HepG2 (cell line): ENCODE measurements around the gene TNFSF15. TPM values are rescaled to one million over a fixed set of nuclear protein-coding genes. Genes with fewer than 3 reads are reported as not detected.

Source experiments
- ATAC-seq: fragments of 200-7000 bp; cut with Tn5 transposase; 3 replicates; pipeline ENCODE4 v1.9.1; 2020; ENCODE audit warnings: mild to moderate bottlenecking, moderate library complexity
- BruUV-seq: library from RNA; stranded (reverse); fragments of 400-500 nt; replicated peaks from 2 replicates; lab custom pipeline; 2021; lab: Mats Ljungman, UMichigan
- CTCF ChIA-PET: fragments of 300-600 bp; formaldehyde crosslinking; extraction: SDS; loops from one replicate; lab custom pipeline; 2021; ENCODE audit warnings: low total read pairs, inconsistent platforms, low intra/inter-chr PET ratio; lab: Yijun Ruan, JAX
- POLR2A ChIA-PET: fragments of 350-600 bp; sonication (Branson Sonifier 250); formaldehyde crosslinking; loops from one replicate; lab custom pipeline; 2020; ENCODE audit warnings: antibody characterized with exemption, inconsistent platforms; lab: Yijun Ruan, JAX
- DNase-seq: peaks from one replicate; pipeline ENCODE4 v3.0.0-alpha.2; 2015; ENCODE audit warnings: low spot score
- FAIRE-seq: peaks from 3 replicates; lab custom pipeline; 2011; peaks lifted over from hg19 to GRCh38; lab: Jason Lieb, UNC
- H2AFZ ChIP-seq: one replicate; pipeline ENCODE4 v1.6.1; 2011; ENCODE audit warnings: low read length, inconsistent platforms
- H3K27ac ChIP-seq: fragments of 300-600 bp; 3 replicates; pipeline ENCODE4 v1.8.0; 2011; ENCODE audit warnings: mixed run types, mild to moderate bottlenecking, mixed read lengths, low read length, inconsistent platforms; ENCODE audit not compliant: insufficient read depth; ENCODE audit errors: extremely low read length
- H3K27me3 ChIP-seq, 2 experiments: fragments of 200-600 bp in 1 of 2; 2 replicates in 1 of 2; 3 replicates in 1 of 2; pipeline versions ENCODE4 v1.6.0 to v1.8.0; 2011; ENCODE audit warnings: low read length in 2 of 2, mild to moderate bottlenecking in 2 of 2, moderate library complexity in 2 of 2, inconsistent platforms in 1 of 2; ENCODE audit not compliant: insufficient read depth in 2 of 2, control insufficient read depth in 1 of 2
- H3K36me3 ChIP-seq, 2 experiments: fragments of 200-600 bp in 1 of 2; replicated peaks in 1 of 2; 2 replicates in 1 of 2; 3 replicates in 1 of 2; pipeline versions ENCODE4 v1.5.1 to v1.8.0; 2011; ENCODE audit warnings: low read length in 2 of 2, inconsistent platforms in 1 of 2; ENCODE audit not compliant: insufficient read depth in 2 of 2, control insufficient read depth in 1 of 2
- H3K4me1 ChIP-seq: 2 replicates; pipeline ENCODE4 v1.5.1; 2012; ENCODE audit warnings: low read length, inconsistent platforms; ENCODE audit not compliant: insufficient read depth
- H3K4me2 ChIP-seq: 2 replicates; pipeline ENCODE4 v1.6.0; 2011; ENCODE audit warnings: low read depth, low read length, inconsistent platforms
- H3K4me3 ChIP-seq, 3 experiments: fragments of 200-600 bp in 1 of 3; sonication (generic), shearing (Covaris generic) in 1 of 3; replicated peaks in 1 of 3; 2 replicates each; pipeline ENCODE4 v1.5.1; 2011 to 2016; ENCODE audit warnings: low read length in 3 of 3, inconsistent platforms in 2 of 3, low read depth in 2 of 3, mild to moderate bottlenecking in 2 of 3, control low read depth in 1 of 3, mixed read lengths in 1 of 3; ENCODE audit not compliant: insufficient read depth in 1 of 3
- H3K79me2 ChIP-seq: one replicate; pipeline ENCODE4 v1.6.1; 2011; ENCODE audit warnings: low read length, inconsistent platforms; ENCODE audit not compliant: insufficient read depth
- H3K9ac ChIP-seq: 2 replicates; pipeline ENCODE4 v1.6.0; 2011; ENCODE audit warnings: mild to moderate bottlenecking, low read depth, low read length, inconsistent platforms; ENCODE audit not compliant: insufficient read depth
- H3K9me3 ChIP-seq: 2 replicates; pipeline ENCODE4 v1.5.1; 2012; ENCODE audit warnings: mild to moderate bottlenecking, low read length
- H4K20me1 ChIP-seq: 2 replicates; pipeline ENCODE4 v1.6.0; 2011; ENCODE audit warnings: inconsistent platforms, mild to moderate bottlenecking, low read length, moderate library complexity; ENCODE audit not compliant: insufficient read depth
- ADNP ChIP-seq: sonication (generic); formaldehyde crosslinking; IDR thresholded peaks from 2 replicates; pipeline ENCODE4 v1.4.0; 2020; ENCODE audit warnings: missing genetic modification reagents
- CBX1 ChIP-seq: IDR thresholded peaks from one replicate; pipeline ENCODE4 v1.6.1; 2016; ENCODE audit warnings: antibody characterized with exemption, low read depth
- CENPX ChIP-seq: sonication (generic); formaldehyde crosslinking; IDR thresholded peaks from 2 replicates; pipeline ENCODE4 v1.9.0; 2021; ENCODE audit warnings: mild to moderate bottlenecking, missing genetic modification reagents, moderate library complexity
- ZBTB37 ChIP-seq: sonication (generic); formaldehyde crosslinking; IDR thresholded peaks from 2 replicates; pipeline ENCODE4 v1.4.0; 2020; ENCODE audit warnings: mild to moderate bottlenecking, missing genetic modification reagents
- ZNF260 ChIP-seq: sonication (generic); formaldehyde crosslinking; IDR thresholded peaks from 2 replicates; pipeline ENCODE4 v1.4.0; 2020; ENCODE audit warnings: missing genetic modification reagents, low read depth, mild to moderate bottlenecking, borderline replicate concordance
- ZNF430 ChIP-seq: sonication (generic); formaldehyde crosslinking; IDR thresholded peaks from 2 replicates; pipeline ENCODE4 v1.9.0; 2021; ENCODE audit warnings: mild to moderate bottlenecking, missing genetic modification reagents
- ZNF563 ChIP-seq: sonication (generic); formaldehyde crosslinking; IDR thresholded peaks from 2 replicates; pipeline ENCODE4 v1.8.0; 2022; ENCODE audit warnings: mild to moderate bottlenecking, moderate library complexity, missing genetic modification reagents
- ZNF703 ChIP-seq: sonication (generic); formaldehyde crosslinking; IDR thresholded peaks from 2 replicates; pipeline ENCODE4 v1.5.1; 2020; ENCODE audit warnings: missing genetic modification reagents, mild to moderate bottlenecking, moderate library complexity, borderline replicate concordance
- WGBS: methylation state at CpG from one replicate; pipeline ENCODE4 v1.1.6; 2017; ENCODE audit warnings: low lambda C conversion rate; 5-methylcytosine and 5-hydroxymethylcytosine counted together
- in situ Hi-C: cut with HindIII; loops from 2 replicates; pipeline ENCODE4 v1.10.0; 2017; ENCODE audit warnings: low pct_unique_long_range_greater_than_20kb; ENCODE audit not compliant: extremely low pct_ligation_motif_present
- intact Hi-C: fragments of 100-400 bp; cut with micrococcal nuclease; formaldehyde crosslinking; loops from one replicate; pipeline ENCODE4 v1.10.0; 2022; ENCODE audit not compliant: unreplicated experiment
- polyA plus RNA-seq, 8 experiments: library from polyadenylated mRNA; depleted of rRNA in 3 of 8; stranded (reverse) in 7 of 8; unstranded in 1 of 8; fragments of >200 nt; fragmentation: Illumina TruSeq in 4 of 8; extraction: Trizol in 4 of 8; gene quantifications; 2 replicates each; pipeline versions ENCODE4 v1.2.1 to v1.2.3, GENCODE V29; 2011 to 2016; ENCODE audit warnings: low read depth in 4 of 8, missing spikeins in 1 of 8, mixed read lengths in 1 of 8; ENCODE audit not compliant: insufficient read depth in 1 of 8
- total RNA-seq, 5 experiments: library from RNA; depleted of rRNA; stranded (reverse); fragments of >200 nt; fragmentation: Illumina TruSeq; extraction: Trizol; gene quantifications; 2 replicates each; pipeline ENCODE4 v1.2.3, GENCODE V29; 2016; ENCODE audit warnings: low read depth in 1 of 5
- TF ChIP-seq, protein P1 (sequence below): sonication (generic); formaldehyde crosslinking; IDR thresholded peaks from 2 replicates; pipeline ENCODE4; 2020; ENCODE audit warnings: missing genetic modification reagents, mild to moderate bottlenecking, borderline replicate concordance
- TF ChIP-seq, protein P2 (sequence below): sonication (generic); formaldehyde crosslinking; IDR thresholded peaks from 2 replicates; pipeline ENCODE4 v1.5.0; 2020; ENCODE audit warnings: missing genetic modification reagents, mild to moderate bottlenecking, borderline replicate concordance

TNFSF15 gene
- total and polyA plus RNA-seq, 2 of the 13 experiments (the other 11 are each of a cell fraction or from before 2014, with no cell fraction given), result 0.02 to 0.03 TPM

DNA sequence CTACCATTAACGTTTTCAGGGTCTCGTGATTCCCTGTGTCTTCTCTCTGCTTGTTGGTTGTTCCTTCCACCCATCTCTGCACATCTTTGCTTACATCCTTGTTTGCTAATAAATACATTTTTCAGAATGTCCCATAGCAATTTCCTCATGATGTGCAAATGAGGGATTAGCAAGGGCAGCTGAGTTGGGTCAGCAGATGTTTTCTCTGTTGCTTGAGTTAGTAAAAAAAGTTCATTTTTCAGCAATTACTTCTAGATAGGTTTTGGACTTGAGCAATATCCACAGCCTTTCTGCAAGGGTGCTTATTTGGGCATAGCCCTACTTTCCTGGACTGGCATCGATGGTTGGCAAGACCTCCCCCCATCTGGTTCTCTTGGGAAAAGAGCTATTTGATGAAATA, 4.8 kb upstream of the TNFSF15 start (continued):
- TF ChIP-seq, protein P1, sequence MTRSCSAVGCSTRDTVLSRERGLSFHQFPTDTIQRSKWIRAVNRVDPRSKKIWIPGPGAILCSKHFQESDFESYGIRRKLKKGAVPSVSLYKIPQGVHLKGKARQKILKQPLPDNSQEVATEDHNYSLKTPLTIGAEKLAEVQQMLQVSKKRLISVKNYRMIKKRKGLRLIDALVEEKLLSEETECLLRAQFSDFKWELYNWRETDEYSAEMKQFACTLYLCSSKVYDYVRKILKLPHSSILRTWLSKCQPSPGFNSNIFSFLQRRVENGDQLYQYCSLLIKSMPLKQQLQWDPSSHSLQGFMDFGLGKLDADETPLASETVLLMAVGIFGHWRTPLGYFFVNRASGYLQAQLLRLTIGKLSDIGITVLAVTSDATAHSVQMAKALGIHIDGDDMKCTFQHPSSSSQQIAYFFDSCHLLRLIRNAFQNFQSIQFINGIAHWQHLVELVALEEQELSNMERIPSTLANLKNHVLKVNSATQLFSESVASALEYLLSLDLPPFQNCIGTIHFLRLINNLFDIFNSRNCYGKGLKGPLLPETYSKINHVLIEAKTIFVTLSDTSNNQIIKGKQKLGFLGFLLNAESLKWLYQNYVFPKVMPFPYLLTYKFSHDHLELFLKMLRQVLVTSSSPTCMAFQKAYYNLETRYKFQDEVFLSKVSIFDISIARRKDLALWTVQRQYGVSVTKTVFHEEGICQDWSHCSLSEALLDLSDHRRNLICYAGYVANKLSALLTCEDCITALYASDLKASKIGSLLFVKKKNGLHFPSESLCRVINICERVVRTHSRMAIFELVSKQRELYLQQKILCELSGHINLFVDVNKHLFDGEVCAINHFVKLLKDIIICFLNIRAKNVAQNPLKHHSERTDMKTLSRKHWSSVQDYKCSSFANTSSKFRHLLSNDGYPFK (CRISPR knock-in tag), result no peak
- TF ChIP-seq ADNP (CRISPR knock-in tag) (no peak), ZNF703 (CRISPR knock-in tag) (no peak)

DNA sequence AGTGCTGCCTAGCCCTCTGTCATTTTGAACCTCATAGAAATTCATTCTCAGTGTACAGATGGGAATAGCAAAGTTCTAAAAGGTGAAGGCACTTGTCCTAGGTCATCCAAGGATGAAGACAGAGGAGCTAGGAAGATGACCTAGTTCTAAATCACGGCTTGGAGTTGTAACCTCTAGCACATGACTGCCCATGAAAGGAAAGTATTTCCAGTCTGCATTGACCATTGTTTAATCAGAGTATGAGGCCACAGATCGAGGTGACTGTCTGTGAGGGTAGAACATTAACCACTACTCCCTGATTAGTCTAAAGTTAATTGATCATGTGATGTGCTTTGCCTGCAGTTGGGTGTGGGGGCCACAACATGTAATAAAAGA, 674 bp upstream of the TNFSF15 start:
- H3K9ac ChIP-seq, result no peak overlapping the region
- no peaks in the 10 kb centered on the region for H3K79me2 ChIP-seq
- FAIRE-seq, result no peak
- no TSS peak for BruUV-seq
- H3K9me3 ChIP-seq, result no peaks in the 10 kb centered on the region
- no peak overlapping the region for H3K27ac ChIP-seq
- H3K27me3 ChIP-seq, result no peaks in the 10 kb centered on the region
- no peak for DNase-seq
- no peak for TF ChIP-seq ZNF430 (CRISPR knock-in tag)
- TF ChIP-seq, protein P2, sequence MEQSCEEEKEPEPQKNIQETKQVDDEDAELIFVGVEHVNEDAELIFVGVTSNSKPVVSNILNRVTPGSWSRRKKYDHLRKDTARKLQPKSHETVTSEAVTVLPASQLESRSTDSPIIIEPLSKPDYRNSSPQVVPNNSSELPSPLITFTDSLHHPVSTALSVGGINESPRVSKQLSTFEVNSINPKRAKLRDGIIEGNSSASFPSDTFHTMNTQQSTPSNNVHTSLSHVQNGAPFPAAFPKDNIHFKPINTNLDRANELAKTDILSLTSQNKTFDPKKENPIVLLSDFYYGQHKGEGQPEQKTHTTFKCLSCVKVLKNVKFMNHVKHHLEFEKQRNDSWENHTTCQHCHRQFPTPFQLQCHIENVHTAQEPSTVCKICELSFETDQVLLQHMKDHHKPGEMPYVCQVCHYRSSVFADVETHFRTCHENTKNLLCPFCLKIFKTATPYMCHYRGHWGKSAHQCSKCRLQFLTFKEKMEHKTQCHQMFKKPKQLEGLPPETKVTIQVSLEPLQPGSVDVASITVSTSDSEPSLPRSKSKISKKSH (CRISPR knock-in tag), result no peak
- no peak for TF ChIP-seq ZNF260 (CRISPR knock-in tag)
- no peak for TF ChIP-seq CENPX (CRISPR knock-in tag)
- TF ChIP-seq ZNF563 (CRISPR knock-in tag), result no peak
- TF ChIP-seq ZBTB37 (CRISPR knock-in tag), result no peak
- no peak for TF ChIP-seq CBX1
- POLR2A ChIA-PET, result interaction anchor here (0.5 kb wide), 1 partner anchor 222 kb away, joined by 3 read pairs; no protein-coding TSS in a partner anchor
- in situ Hi-C loops, result no loop called here
- no peak overlapping the region for H3K4me3 ChIP-seq
- no peak for ATAC-seq
- CTCF ChIA-PET, result no interaction called here
- peaks cover 36% of the 10 kb centered on the region for H3K4me1 ChIP-seq
- no peaks in the 10 kb centered on the region for H4K20me1 ChIP-seq
- 5% methylated on average over 2 of the region's 2 CpGs for WGBS
- no peak overlapping the region for H2AFZ ChIP-seq
- intact Hi-C loops, result no loop called here
- H3K36me3 ChIP-seq, result no peaks in the 10 kb centered on the region
- H3K4me2 ChIP-seq, result no peak overlapping the region; the same call in 1 of the 2 replicates
